Panc1 (cell line): ENCODE results near the gene CUL7. TPM values are rescaled to one million over a fixed set of nuclear protein-coding genes. Genes with fewer than 3 reads are reported as not detected.

Experiments
- ATAC-seq: fragments of 200-7000 bp; cut with Tn5 transposase; 2 replicates; pipeline ENCODE4 v1.9.1; 2020; ENCODE audit warnings: mild to moderate bottlenecking, moderate library complexity
- BruUV-seq: library from RNA; stranded (reverse); fragments of 400-500 nt; replicated peaks from 2 replicates; lab custom pipeline; 2021; lab: Mats Ljungman, UMichigan
- CTCF ChIA-PET: fragments of 300-600 bp; sonication (Branson Sonifier 250); formaldehyde crosslinking; loops from one replicate; lab custom pipeline; 2022; ENCODE audit warnings: antibody characterized with exemption; lab: Charles Lee
- POLR2A ChIA-PET: fragments of 300-600 bp; sonication (Branson Sonifier 250); formaldehyde crosslinking; loops from one replicate; lab custom pipeline; 2022; ENCODE audit warnings: antibody characterized with exemption; lab: Charles Lee
- DNase-seq: peaks from one replicate; pipeline ENCODE4 v3.0.0-alpha.2; 2010; ENCODE audit warnings: low read depth, low spot score
- H3K27ac ChIP-seq: 2 replicates; pipeline ENCODE4 v1.5.1; 2011; ENCODE audit warnings: mild to moderate bottlenecking, low read length, inconsistent platforms
- H3K27me3 ChIP-seq: fragments of 200-500 bp; sonication (Bioruptor generic); 2 replicates; pipeline ENCODE4 v1.6.0; 2014; ENCODE audit warnings: low read length, inconsistent platforms; ENCODE audit not compliant: control insufficient read depth, insufficient read depth
- H3K36me3 ChIP-seq: fragments of 200-500 bp; sonication (Bioruptor generic); 2 replicates; pipeline ENCODE4 v1.5.1; 2014; ENCODE audit warnings: inconsistent platforms, mild to moderate bottlenecking, low read length, moderate library complexity; ENCODE audit not compliant: control insufficient read depth, insufficient read depth
- H3K4me1 ChIP-seq: 2 replicates; pipeline ENCODE4 v1.5.1; 2011; ENCODE audit warnings: inconsistent platforms, mild to moderate bottlenecking, low read length, moderate library complexity; ENCODE audit not compliant: control insufficient read depth, insufficient read depth
- H3K4me3 ChIP-seq, 2 experiments: 2 replicates each; pipeline ENCODE4 v1.5.1; 2011 to 2012; ENCODE audit warnings: low read depth in 2 of 2, low read length in 2 of 2, mild to moderate bottlenecking in 2 of 2, inconsistent platforms in 1 of 2, moderate library complexity in 1 of 2
- H3K9me3 ChIP-seq: fragments of 200-500 bp; sonication (Bioruptor generic); 2 replicates; pipeline ENCODE4 v1.5.1; 2014; ENCODE audit warnings: low read depth, mild to moderate bottlenecking, inconsistent platforms, low read length, moderate library complexity; ENCODE audit not compliant: control insufficient read depth, insufficient read depth
- CTCF ChIP-seq: fragments of 450-650 bp; IDR thresholded peaks from 2 replicates; pipeline ENCODE4 v1.5.1; 2017; ENCODE audit warnings: mild to moderate bottlenecking
- POLR2AphosphoS5 ChIP-seq: IDR thresholded peaks from 2 replicates; pipeline ENCODE4 v1.6.1; 2012; ENCODE audit warnings: mild to moderate bottlenecking, low read depth, low read length, moderate library complexity
- REST ChIP-seq, 2 experiments: IDR thresholded peaks; 2 replicates each; pipeline ENCODE4 v1.6.1; 2011 to 2012; ENCODE audit warnings: low read depth in 2 of 2, control low read depth in 1 of 2, low read length in 1 of 2, mild to moderate bottlenecking in 1 of 2, moderate library complexity in 1 of 2; ENCODE audit not compliant: insufficient read depth in 1 of 2
- SIN3A ChIP-seq: IDR thresholded peaks from 2 replicates; pipeline ENCODE4 v1.6.1; 2012; ENCODE audit warnings: low read depth, mild to moderate bottlenecking, low read length, moderate library complexity, borderline replicate concordance; ENCODE audit not compliant: insufficient read depth
- TCF7L2 ChIP-seq: IDR thresholded peaks from 2 replicates; pipeline ENCODE4 v1.6.1; 2011; ENCODE audit warnings: mild to moderate bottlenecking, low read depth, low read length, inconsistent platforms
- in situ Hi-C: cut with HindIII; loops from 2 replicates; pipeline ENCODE4 v1.10.0; 2016; ENCODE audit warnings: low sequenced_read_pairs, low pct_unique_long_range_greater_than_20kb
- intact Hi-C: fragments of 100-400 bp; cut with micrococcal nuclease; formaldehyde crosslinking; loops from one replicate; pipeline ENCODE4 v1.10.0; 2022; ENCODE audit not compliant: unreplicated experiment
- total RNA-seq: library from RNA; stranded (reverse); gene quantifications from one replicate; pipeline ENCODE4 v1.2.1, GENCODE V29; 2021; ENCODE audit not compliant: unreplicated experiment

The CUL7 gene
- total RNA-seq, 1 experiment from 2014 or later: 32.1 TPM

DNA sequence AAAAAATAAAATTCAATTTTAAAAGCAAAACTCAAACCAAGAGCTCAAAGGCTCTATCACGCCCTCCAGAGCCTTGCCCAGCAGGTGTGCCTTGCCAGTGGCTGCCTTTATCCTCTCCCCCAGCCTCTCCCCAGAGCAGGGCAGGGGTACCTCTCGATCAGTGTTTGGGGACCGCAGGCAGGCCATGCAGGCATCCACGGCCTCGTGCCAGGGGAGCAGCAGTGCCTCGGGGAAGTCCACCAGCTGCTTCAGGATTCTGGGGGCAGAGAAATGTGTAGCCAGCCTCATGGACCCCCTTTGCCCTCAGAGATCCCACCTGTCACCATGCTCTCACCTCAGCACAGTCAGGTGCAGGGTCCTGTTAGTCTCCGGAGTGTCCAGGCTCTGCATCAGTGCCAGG is 5.7 kb downstream of the CUL7 start:
- TF ChIP-seq REST (IDR thresholded peaks at IDR 0.05; ENCODE audit: insufficient read depth in 1 of 2, low read depth in 2 of 2, low read length in 1 of 2) (no peak), CTCF (no peak), SIN3A (no peak), POLR2AphosphoS5 (no peak), TCF7L2 (no peak)
- Histone ChIP-seq H3K9me3 (no peaks in the 10 kb centered on the region), H3K4me1 (peaks cover 16% of the 10 kb centered on the region), H3K36me3 (no peaks in the 10 kb centered on the region; the same call in 1 of the 2 replicates), H3K4me3 (no peak overlapping the region), H3K27ac (no peak overlapping the region), H3K27me3 (no peaks in the 10 kb centered on the region)
- DNase-seq: no peak
- POLR2A ChIA-PET: no interaction called here
- in situ Hi-C loops: no loop called here
- BruUV-seq: no TSS peak
- intact Hi-C loops: no loop called here
- no peak for ATAC-seq
- CTCF ChIA-PET: interaction anchor here (0.6 kb wide), 1 partner anchor 22 kb away, joined by 3 read pairs; no protein-coding TSS in a partner anchor

DNA sequence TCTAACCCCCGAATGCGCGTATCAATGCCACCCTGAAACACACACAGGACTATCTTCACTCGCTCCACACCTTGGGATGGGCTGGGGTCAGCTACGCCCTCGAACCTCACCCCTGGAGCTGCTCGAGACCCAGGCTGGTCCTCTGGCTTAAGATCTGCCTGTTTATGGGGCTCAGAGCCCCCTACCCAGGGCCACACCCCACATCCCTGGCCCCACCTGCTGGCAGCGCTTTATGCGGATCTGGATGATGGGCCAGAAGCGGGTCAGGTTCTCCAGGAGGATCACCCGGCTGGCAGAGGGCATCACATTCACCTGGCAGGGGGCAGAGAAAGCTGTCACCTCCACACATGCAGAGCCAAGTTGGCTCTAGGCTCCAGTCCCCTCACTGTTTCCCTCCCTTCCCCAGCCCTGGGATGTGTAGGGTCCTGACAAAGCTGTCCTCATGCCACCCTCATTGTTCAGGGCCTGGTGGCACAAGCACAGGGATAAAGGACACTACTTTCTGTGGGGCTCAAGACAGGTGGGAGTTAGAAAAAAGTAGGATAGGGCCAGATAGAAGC is 8.2 kb downstream of the CUL7 start:
- ATAC-seq (no peak), DNase-seq (no peak)
- H3K9me3 ChIP-seq: no peaks in the 10 kb centered on the region
- ChIA-PET POLR2A (no interaction called here), CTCF (no interaction called here)
- H3K4me1 ChIP-seq: no peaks in the 10 kb centered on the region
- no peak overlapping the region for H3K27ac ChIP-seq
- BruUV-seq: no TSS peak
- H3K27me3 ChIP-seq: no peaks in the 10 kb centered on the region
- TF ChIP-seq SIN3A (no peak), CTCF (no peak), TCF7L2 (no peak), POLR2AphosphoS5 (no peak), REST (IDR thresholded peaks at IDR 0.05; ENCODE audit: insufficient read depth in 1 of 2, low read depth in 2 of 2, low read length in 1 of 2) (no peak)
- no peak overlapping the region for H3K4me3 ChIP-seq
- H3K36me3 ChIP-seq: no peaks in the 10 kb centered on the region; the same call in 1 of the 2 replicates
- intact Hi-C loops (no loop called here), in situ Hi-C loops (no loop called here)
